ENCODE data around the gene WFDC2. TPM values are rescaled to one million over a fixed set of nuclear protein-coding genes. Genes with fewer than 3 reads are reported as not detected.

Gene WFDC2
- total and polyA plus RNA-seq, 2 donors (not counting 3 experiments of a cell fraction or from before 2014, with no cell fraction given), result not detected

GRCh38 chr20:45495501-45495941, 26.0 kb downstream of the WFDC2 start:
- Histone ChIP-seq H3K9ac (replicated peaks; ENCODE audit: extremely low read depth, insufficient read depth, low read length) (no peak overlapping the region), H3K36me3 (ENCODE audit: control insufficient read depth in 2 of 2, extremely low read depth in 1 of 2, insufficient read depth in 2 of 2, low read length in 2 of 2) (no peaks in the 10 kb centered on the region), H3K4me2 (ENCODE audit: insufficient read depth, low read length) (no peak overlapping the region), H3K79me2 (ENCODE audit: control insufficient read depth, insufficient read depth, low read length) (no peaks in the 10 kb centered on the region), H3K9me3 (replicated peaks; ENCODE audit: control insufficient read depth, insufficient read depth, low read length) (no peaks in the 10 kb centered on the region), H3K9me1 (replicated peaks; ENCODE audit: control insufficient read depth, extremely low read depth, insufficient read depth, low read length) (no peaks in the 10 kb centered on the region), H3K4me3 (replicated peaks in 1 of 3; ENCODE audit: insufficient read depth in 1 of 3, low read depth in 1 of 3, low read length in 3 of 3) (no peak overlapping the region), H3K27ac (ENCODE audit: insufficient read depth, low read depth, low read length) (no peak overlapping the region), H2AFZ (ENCODE audit: low read depth, low read length) (no peak overlapping the region), H3K4me1 (ENCODE audit: control insufficient read depth, extremely low read depth, insufficient read depth, low read length) (no peaks in the 10 kb centered on the region), H3K27me3 (ENCODE audit: control insufficient read depth in 2 of 2, insufficient read depth in 2 of 2, low read length in 2 of 2) (peaks cover 3% of the 10 kb centered on the region in 2 experiments), H4K20me1 (replicated peaks; ENCODE audit: control insufficient read depth, extremely low read depth, insufficient read depth, low read length) (no peaks in the 10 kb centered on the region)
- dilution Hi-C loops (cut with MboI; ENCODE audit: extremely low pct_ligation_motif_present, low sequenced_read_pairs) (no loop called here), intact Hi-C loops (cut with micrococcal nuclease) (no loop called here)
- DNase-seq (ENCODE audit: low read depth, low spot score) (no peak), FAIRE-seq (no peak)
- CTCF ChIA-PET, result no interaction called here
- BruUV-seq (replicated peaks), result no TSS peak
- POLR2A ChIA-PET, result no interaction called here
- TF ChIP-seq POLR2AphosphoS5 (IDR thresholded peaks at IDR 0.05; ENCODE audit: insufficient read depth, low read depth, low read length), result no peak
- no peak for TF ChIP-seq GATA2 (IDR thresholded peaks at IDR 0.05; ENCODE audit: insufficient read depth, insufficient read length, low read depth, low read length)
- TF ChIP-seq EZH2 (IDR thresholded peaks at IDR 0.05; ENCODE audit: borderline replicate concordance, low read depth, low read length, severe bottlenecking), result no peak
- no peak for TF ChIP-seq MAX (IDR thresholded peaks at IDR 0.05; ENCODE audit: insufficient read depth, insufficient read length)
- TF ChIP-seq JUN (IDR thresholded peaks at IDR 0.05; ENCODE audit: borderline replicate concordance, insufficient read depth, insufficient read length, low read depth), result no peak
- TF ChIP-seq FOS (IDR thresholded peaks at IDR 0.05; ENCODE audit: borderline replicate concordance, insufficient read depth, low read length), result no peak
- no peak for TF ChIP-seq CTCF (IDR thresholded peaks at IDR 0.05; ENCODE audit: extremely low read depth in 1 of 2, insufficient read depth in 1 of 2, low read depth in 1 of 2, low read length in 2 of 2)
- no peak for TF ChIP-seq POLR2A (IDR thresholded peaks at IDR 0.05; ENCODE audit: low read depth, low read length)
- no peak for TF ChIP-seq MYC (IDR thresholded peaks at IDR 0.05; ENCODE audit: low read depth, low read length)

All from endothelial cell of umbilical vein (primary cell).